GM12891 (cell line): ENCODE data around the gene PCDH18.

ENCODE experiments used
- POLR2A ChIP-seq: IDR thresholded peaks from 2 replicates; pipeline ENCODE4 v1.6.1; 2011; ENCODE audit warnings: low read depth, low read length, control low read depth
- POLR2AphosphoS5 ChIP-seq: IDR thresholded peaks from 2 replicates; pipeline ENCODE4 v1.6.1; 2011; ENCODE audit warnings: low read depth, low read length, control low read depth
- SPI1 ChIP-seq: IDR thresholded peaks from 2 replicates; pipeline ENCODE4 v1.6.1; 2011; ENCODE audit warnings: low read depth, low read length, control low read depth
- TAF1 ChIP-seq: IDR thresholded peaks from 2 replicates; pipeline ENCODE4 v1.6.1; 2011; ENCODE audit warnings: low read depth, low read length, control low read depth

- TF ChIP-seq SPI1 = no peak
- no peak for TF ChIP-seq POLR2A
- TF ChIP-seq POLR2AphosphoS5 = no peak
- no peak for TF ChIP-seq TAF1
Measured at GRCh38 chr4:137529432-137529831, 2.9 kb downstream of the PCDH18 start.
